HG03521 (cell line): ENCODE data around the gene TRIP10.
A peak's percentile ranks its signal among the peaks of the same experiment; 100 is the strongest.
"Not testable (repeated sequence)": the region's sequence is repeated elsewhere in the genome, so short reads cannot be mapped to it uniquely, and the experiment has no call there.

Experiments
- ATAC-seq: cut with Tn5 transposase; IDR thresholded peaks from one replicate; pipeline ENCODE4 v1.9.1; 2021; ENCODE audit warnings: mild to moderate bottlenecking, moderate library complexity; ENCODE audit not compliant: unreplicated experiment

The TRIP10 gene

DNA sequence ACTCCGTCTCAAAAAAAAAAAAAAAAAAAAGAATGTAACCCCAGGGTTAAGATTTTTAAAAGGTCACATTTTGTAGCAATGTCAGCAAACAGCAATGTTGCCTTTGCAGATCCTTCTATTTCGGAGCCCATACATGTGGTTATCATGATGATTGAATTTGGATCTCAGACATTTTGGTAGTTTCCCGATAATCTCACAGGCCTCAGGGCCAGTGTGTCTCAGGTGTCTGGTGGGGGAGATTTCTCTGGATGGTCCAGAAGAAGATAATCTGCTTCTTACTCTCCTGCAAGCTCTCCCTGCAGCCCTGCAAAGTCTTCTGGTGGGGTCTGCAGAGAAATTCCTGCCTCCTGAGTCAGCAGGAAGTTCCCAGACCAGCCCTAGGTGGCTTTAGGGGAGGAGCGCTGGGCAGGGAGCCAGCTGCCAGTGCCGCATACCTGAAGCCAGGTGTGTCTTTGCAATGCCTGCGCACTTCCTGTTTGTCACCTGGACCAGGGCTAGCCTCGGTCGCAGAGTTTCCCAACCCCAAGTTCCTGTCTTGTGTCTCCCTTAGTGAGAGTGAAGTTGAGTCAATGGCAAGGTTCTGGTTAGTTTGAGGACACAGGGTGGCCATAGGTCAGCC lies 26.4 kb downstream of the TRIP10 start:
- ATAC-seq, result no peak

GRCh38 chr19:6766357-6767080 lies 27.0 kb downstream of the TRIP10 start:
- no peak for ATAC-seq

DNA sequence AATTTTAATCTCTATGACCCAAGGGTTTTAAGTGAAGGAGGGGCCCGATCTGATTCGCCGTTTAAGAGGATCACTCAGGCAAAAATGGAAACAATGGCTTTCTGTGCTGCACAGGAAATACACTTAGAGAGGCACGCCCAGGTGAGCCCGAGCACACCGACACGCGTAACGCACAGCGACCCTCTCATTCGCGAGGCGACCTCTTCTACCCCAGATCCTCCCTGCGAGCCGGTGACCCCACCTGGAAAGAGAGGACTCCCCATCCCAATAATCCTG lies 27.5 kb downstream of the TRIP10 start:
- peak; percentile 4 for ATAC-seq

DNA sequence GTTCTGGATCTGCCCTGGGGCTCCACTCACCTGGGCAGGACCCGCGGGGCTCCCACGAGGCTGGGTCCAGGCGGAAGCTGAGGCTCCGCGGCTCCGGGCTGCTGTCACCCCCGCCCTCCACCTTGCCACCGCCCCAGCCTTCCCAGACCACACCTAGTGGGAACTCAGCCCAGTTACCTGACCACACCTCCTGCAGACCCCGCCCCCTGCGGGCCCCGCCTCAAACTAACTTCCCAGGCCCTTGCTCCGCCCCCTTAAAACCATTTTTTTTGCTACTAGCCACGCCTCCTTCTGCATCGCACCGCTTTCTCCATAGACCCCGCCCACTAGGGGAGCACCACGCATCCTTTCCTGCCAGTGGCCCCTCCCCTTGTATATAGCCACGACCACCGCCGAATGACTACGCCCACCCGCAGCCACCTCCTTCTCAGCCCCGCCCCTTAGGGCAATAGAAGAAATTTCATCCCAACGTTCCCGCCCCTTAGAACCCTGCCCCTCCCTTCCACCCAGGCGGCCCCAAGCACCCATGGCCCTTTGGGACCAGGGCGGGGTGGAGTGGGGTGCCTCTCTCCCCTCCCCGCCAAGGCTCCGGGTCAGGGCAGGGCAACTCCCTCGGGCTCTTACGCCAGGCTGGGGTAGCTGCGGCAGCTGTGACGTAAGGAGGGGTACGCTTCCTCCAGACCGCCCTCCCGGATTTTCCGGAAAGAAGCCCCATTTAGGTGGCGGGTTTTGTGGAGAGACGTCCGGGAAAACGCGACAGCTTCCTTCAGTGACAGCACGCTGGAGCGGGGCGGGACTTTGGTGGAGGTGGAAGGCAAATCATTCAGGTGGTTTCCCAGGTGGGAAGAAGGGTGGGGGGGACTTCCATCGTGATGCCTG lies 28.1 kb downstream of the TRIP10 start, which contains the start of gene SH2D3A:
Gene SH2D3A, minus strand, starts transcription at position 79 of the 879 bp plus-strand sequence. CDS start 3,687 bp downstream, outside the sequence.
- ATAC-seq, result peak; percentile 58

- no peak for ATAC-seq
These were observed 28.8 kb downstream of the TRIP10 start for GRCh38 chr19:6768236-6768785.

- no peak for ATAC-seq
These were observed 29.6 kb downstream of the TRIP10 start for GRCh38 chr19:6769006-6769619.

DNA sequence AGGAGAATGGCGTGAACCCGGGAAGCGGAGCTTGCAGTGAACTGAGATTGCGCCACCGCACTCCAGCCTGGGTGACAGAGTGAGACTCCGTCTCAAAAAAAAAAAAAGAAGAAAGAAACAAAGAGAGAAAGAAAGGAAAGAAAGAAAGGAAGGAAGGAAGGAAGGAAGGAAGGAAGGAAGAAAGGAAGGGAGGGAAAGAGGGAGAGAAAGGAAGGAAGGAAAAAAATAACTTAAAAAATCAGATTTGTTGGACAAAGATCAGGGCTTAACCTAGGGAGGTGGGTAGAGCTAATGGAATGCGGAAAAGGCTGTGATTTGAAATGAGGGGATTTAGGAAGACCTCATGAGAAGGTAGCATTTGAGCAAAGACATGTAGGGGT lies 32.2 kb downstream of the TRIP10 start:
- not testable (repeated sequence) for ATAC-seq

DNA sequence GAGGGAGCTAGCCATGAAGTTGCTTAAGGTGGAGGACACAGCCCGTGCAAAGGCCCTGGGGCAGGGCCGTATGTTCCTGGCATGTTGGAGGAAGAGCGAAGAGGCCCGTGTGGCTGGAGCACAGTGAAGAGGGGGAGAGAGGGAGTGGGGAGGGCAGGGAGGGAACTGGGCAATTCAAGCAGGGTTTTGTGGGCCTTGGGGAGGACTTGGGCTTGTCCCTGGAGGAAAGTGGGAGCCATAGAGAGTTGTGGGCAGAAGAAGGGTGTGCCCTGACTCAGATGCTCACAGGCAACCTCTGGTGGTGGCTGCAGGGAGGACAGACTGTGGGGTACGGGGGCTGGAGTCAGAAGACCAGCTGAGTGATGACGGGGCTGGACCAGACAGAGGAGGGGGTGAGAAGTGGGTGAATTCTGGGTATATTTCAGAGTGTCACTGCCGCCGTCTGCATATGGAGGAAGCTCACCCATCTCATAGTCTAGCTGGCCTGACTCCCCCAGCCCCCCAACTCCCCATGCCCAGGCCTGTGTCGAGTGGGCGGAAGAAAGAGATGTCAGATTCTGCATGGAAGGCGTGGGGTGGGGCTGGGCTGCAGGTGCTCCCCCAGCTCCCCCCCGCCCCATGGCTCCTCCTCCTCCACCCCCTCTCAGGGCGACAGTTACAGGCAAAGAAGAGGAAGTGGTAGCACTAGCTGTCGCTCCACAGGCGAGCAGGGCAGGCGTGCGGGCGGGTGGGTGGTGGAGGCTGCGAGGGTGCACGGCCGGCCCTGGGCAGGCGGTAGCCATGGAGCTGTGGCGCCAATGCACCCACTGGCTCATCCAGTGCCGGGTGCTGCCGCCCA lies 32.8 kb downstream of the TRIP10 start, which contains the start of gene VAV1:
Gene VAV1, plus strand, starts transcription at position 681 of the 838 bp plus-strand sequence. Its CDS starts 100 bp downstream, at position 781.
- ATAC-seq, result no peak

DNA sequence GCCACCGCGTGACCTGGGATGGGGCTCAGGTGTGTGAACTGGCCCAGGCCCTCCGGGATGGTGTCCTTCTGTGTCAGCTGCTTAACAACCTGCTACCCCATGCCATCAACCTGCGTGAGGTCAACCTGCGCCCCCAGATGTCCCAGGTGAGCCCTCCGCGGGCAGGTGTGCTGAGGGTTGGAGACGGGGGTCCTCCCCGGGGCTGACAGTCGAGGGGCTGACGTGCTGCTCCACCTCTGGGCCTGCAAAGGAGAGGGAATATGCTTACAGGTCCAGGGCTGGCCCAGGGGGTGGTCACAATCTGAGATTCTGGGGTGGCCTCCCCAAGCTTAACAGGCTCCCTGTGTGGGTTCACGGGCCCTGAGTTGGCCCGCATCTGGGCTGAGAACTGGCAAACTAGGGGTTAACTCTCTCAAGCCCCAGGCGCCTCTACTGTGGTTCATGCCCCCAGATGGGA lies 33.4 kb downstream of the TRIP10 start:
- no peak for ATAC-seq

GRCh38 chr19:6773323-6773931 lies 33.9 kb downstream of the TRIP10 start:
- ATAC-seq, result no peak

GRCh38 chr19:6774821-6775707 lies 35.6 kb downstream of the TRIP10 start:
- ATAC-seq, result no peak

- not testable (repeated sequence) for ATAC-seq
These were observed 36.6 kb downstream of the TRIP10 start for GRCh38 chr19:6776045-6776444.

- no peak for ATAC-seq
These were observed 37.5 kb downstream of the TRIP10 start for GRCh38 chr19:6776999-6777398.

- ATAC-seq, result no peak
These were observed 38.0 kb downstream of the TRIP10 start for GRCh38 chr19:6777434-6777833.

DNA sequence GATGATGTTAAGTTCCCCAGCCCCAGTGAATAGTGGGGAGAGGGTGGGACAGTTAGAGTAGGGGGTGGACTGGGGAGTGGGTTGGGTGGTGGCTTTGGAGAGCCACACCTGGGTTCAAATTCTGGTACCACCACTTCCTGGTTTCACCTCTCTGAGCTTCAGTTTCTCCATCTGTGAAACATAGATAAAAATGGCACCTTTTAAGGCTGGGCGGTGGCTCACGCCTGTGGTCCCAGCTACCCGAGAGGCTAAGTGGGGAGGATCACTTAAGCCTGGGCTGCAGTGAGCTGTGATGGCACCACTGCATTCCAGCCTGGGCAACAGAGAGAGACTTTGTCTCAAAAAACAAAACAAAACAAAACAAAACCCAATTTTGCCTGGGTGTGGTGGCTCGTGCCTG lies 38.9 kb downstream of the TRIP10 start:
- ATAC-seq, result no peak

DNA sequence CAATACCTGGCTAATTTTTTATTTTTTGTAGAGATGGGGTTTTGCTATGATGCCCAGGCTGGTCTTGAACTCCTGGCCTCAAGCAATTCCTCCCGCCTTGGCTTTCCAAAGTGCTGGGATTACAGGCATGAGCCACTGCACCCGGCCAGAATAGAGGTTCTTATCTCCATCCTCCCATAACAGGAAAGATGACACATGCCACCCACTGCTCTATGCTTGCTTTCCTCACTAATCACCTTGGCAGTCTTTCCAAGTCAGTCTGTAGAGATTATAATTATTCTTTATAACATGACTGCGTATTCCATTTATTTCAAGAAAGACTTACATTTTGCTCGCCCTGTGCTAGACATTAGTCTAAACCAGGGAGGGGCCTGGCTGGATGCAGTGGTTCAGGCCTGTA lies 39.7 kb downstream of the TRIP10 start:
- no peak for ATAC-seq

GRCh38 chr19:6787393-6787792 lies 47.9 kb downstream of the TRIP10 start:
- ATAC-seq, result no peak

DNA sequence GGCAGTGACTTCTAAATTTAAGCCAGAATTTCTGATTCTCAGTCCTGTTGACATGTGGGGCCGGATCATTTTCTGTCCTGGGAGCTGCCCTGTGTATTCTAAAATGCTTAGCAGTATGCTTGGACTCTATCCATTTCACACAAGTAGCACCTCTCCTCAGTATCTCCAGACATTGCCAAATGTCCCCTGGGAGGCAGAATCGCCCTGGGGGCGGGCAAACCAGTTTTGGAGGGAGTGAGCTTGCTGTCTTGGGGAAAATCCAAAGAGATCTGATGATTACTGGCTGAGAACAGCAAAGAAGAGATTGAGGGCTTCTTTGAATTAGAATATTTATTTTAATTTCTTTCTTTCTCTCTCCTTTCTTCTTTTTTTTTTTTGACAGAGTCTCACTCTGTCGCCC lies 49.4 kb downstream of the TRIP10 start:
- no peak for ATAC-seq
